ENCODE measurements around the gene IL16. TPM values are rescaled to one million over a fixed set of nuclear protein-coding genes. Genes with fewer than 3 reads are reported as not detected.
"Not testable (repeated sequence)": the region's sequence is repeated elsewhere in the genome, so short reads cannot be mapped to it uniquely, and the experiment has no call there.

Gene IL16
- total and polyA plus RNA-seq, 2 experiments from 2014 or later = 0.32 to 0.53 TPM

DNA sequence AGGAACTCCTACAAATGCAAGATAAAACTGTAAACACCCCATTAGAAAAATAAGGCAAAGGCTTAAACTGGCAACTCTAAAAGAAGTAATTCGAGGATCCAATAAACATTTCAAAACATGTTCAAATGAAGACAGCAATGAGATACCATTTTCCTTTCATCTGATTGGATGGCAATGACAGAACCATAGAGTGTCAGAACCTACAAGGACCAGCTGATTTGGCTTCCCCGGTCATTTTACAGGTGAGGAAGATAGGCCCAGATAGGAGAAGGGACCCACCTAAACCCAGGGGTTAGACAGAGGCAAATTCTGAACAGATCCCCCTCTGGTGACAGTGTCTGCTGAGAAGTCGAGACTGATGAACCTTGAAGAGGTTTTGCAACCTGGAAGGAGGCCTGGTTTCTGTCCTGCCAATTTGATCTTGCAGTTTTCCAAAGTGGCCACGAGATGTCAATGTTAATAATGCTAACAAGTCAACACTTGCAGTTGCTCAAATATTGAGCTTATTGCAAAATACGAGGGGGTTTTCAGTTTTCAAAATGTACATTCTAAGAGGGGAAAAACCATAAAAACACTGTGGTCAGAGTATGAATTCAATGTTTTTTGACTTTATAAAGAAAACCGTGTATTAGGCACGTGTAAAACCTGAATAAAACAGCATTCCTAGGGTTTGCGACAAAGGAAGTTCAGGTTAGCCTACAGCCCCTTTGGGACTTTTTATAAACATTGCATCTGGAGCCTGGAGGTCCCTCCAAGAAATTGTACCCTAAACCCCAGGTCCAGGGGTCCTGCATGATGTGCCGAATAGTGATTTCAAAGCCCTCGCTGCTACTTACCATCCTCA lies 41.1 kb upstream of the IL16 start:
- in situ Hi-C loops (cut with MboI) = no loop called here
- no peak overlapping the region for H3K27ac ChIP-seq
- H3K9ac ChIP-seq = no peak overlapping the region
- H3K36me3 ChIP-seq (ENCODE audit: low read depth) = no peaks in the 10 kb centered on the region
- WGBS, 2 experiments (ENCODE audit: low coverage in 1 of 2, low lambda C conversion rate in 2 of 2, missing lambda C conversion rate in 2 of 2) = 40 to 43% methylated on average over 10 of the region's 10 CpGs
- no peaks in the 10 kb centered on the region for H3K27me3 ChIP-seq (replicated peaks; ENCODE audit: insufficient read depth)
- no peaks in the 10 kb centered on the region for H3K79me2 ChIP-seq (ENCODE audit: insufficient read depth)
- TF ChIP-seq EZH2phosphoT487 (IDR thresholded peaks at IDR 0.05; ENCODE audit: insufficient read depth, low read depth) (no peak), EZH2 (IDR thresholded peaks at IDR 0.05; ENCODE audit: insufficient read depth, poor library complexity, severe bottlenecking) (no peak)
- H3F3A ChIP-seq (ENCODE audit: insufficient read depth) = peaks cover 5% of the 10 kb centered on the region; the same call in 1 of the 2 replicates
- H3K9me3 ChIP-seq (ENCODE audit: low read depth) = no peaks in the 10 kb centered on the region
- DNase-seq = peak; percentile 80
- H3K4me1 ChIP-seq (ENCODE audit: insufficient read depth) = peaks cover 30% of the 10 kb centered on the region
- no peak overlapping the region for H3K4me2 ChIP-seq (ENCODE audit: unreplicated experiment)
- peak overlapping the region; percentile 47; the same call in 1 of the 2 replicates for H2AFZ ChIP-seq
- no peak overlapping the region for H3K4me3 ChIP-seq
- H4K20me1 ChIP-seq (ENCODE audit: insufficient read depth) = no peaks in the 10 kb centered on the region
- H3K9me2 ChIP-seq (ENCODE audit: insufficient read depth) = no peaks in the 10 kb centered on the region

DNA sequence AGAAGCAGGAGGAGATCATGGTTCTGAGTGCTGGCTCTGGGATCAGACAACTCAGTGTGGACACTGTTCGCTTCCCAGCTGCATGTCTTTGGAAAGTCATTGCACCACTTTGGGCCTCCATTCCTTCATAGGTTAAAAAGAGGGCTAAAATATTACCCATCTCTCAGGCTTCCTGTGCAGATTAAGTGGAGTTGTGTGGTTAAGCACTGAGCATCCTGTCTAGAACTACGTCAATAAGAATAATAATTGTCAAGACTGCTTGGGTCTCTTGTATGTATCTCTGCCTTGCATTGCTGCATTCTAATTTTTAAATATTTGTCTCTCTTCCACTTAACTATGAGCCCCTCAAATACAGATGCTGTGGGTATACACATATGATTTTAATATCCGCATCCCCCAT lies 40.4 kb upstream of the IL16 start:
- Histone ChIP-seq H3K36me3 (ENCODE audit: low read depth) (no peaks in the 10 kb centered on the region), H3K27ac (no peak overlapping the region), H3K4me1 (ENCODE audit: insufficient read depth) (peaks cover 36% of the 10 kb centered on the region), H3K27me3 (replicated peaks; ENCODE audit: insufficient read depth) (no peaks in the 10 kb centered on the region), H3K79me2 (ENCODE audit: insufficient read depth) (no peaks in the 10 kb centered on the region), H3K9me2 (ENCODE audit: insufficient read depth) (no peaks in the 10 kb centered on the region), H3K9me3 (ENCODE audit: low read depth) (no peaks in the 10 kb centered on the region), H3K4me3 (no peak overlapping the region), H3K9ac (no peak overlapping the region), H2AFZ (no peak overlapping the region), H3K4me2 (ENCODE audit: unreplicated experiment) (no peak overlapping the region), H4K20me1 (ENCODE audit: insufficient read depth) (no peaks in the 10 kb centered on the region), H3F3A (ENCODE audit: insufficient read depth) (peaks cover 5% of the 10 kb centered on the region; the same call in 1 of the 2 replicates)
- in situ Hi-C loops (cut with MboI) = no loop called here
- TF ChIP-seq EZH2 (IDR thresholded peaks at IDR 0.05; ENCODE audit: insufficient read depth, poor library complexity, severe bottlenecking) (no peak), EZH2phosphoT487 (IDR thresholded peaks at IDR 0.05; ENCODE audit: insufficient read depth, low read depth) (no peak)
- WGBS, 2 experiments (ENCODE audit: low coverage in 1 of 2, low lambda C conversion rate in 2 of 2, missing lambda C conversion rate in 2 of 2) = 96% methylated on average over 3 of the region's 3 CpGs
- no peak for DNase-seq

DNA sequence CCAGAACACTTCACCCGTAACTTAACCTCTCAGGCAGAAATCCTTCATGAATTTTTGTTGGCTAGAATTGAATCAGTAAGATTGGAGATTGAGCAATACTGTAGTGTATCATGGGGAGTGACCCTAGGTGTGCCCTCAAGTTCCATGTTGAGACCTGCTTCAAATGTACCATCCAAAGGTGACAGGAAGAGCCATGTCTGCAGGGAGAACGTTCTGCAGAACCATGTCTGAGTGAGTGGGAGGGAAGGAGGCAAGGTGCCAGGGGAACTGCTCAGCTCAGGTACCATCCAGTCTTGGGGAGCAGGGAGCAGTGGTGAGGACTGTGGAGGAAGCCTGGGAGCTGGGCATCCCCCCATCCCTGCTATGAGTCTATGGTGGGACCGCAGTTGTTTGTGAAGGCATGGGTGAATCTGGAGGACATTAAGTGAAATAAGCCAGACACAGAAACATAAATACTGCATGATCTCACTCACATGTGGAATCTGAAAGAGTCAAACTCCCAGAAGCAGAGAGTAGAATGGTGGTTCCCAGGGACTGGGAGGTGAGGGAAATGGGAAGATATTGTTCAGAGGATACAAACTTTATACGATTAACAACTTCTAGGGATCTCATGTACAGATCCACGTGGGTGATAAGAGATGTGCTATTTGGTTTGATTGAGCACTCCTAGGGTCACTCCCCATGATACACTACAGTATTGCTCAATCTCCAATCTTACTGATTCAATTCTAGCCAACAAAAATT lies 39.3 kb upstream of the IL16 start:
- Histone ChIP-seq H3K9me2 (ENCODE audit: insufficient read depth) (no peaks in the 10 kb centered on the region), H3K4me2 (ENCODE audit: unreplicated experiment) (no peak overlapping the region), H2AFZ (no peak overlapping the region), H3K36me3 (ENCODE audit: low read depth) (no peaks in the 10 kb centered on the region), H3K9me3 (ENCODE audit: low read depth) (no peaks in the 10 kb centered on the region), H3K79me2 (ENCODE audit: insufficient read depth) (no peaks in the 10 kb centered on the region), H3K4me3 (no peak overlapping the region), H4K20me1 (ENCODE audit: insufficient read depth) (no peaks in the 10 kb centered on the region), H3K9ac (no peak overlapping the region), H3K27me3 (replicated peaks; ENCODE audit: insufficient read depth) (no peaks in the 10 kb centered on the region), H3F3A (ENCODE audit: insufficient read depth) (peaks cover 5% of the 10 kb centered on the region; the same call in 1 of the 2 replicates), H3K27ac (no peak overlapping the region), H3K4me1 (ENCODE audit: insufficient read depth) (peaks cover 36% of the 10 kb centered on the region)
- TF ChIP-seq EZH2phosphoT487 (IDR thresholded peaks at IDR 0.05; ENCODE audit: insufficient read depth, low read depth) (no peak), EZH2 (IDR thresholded peaks at IDR 0.05; ENCODE audit: insufficient read depth, poor library complexity, severe bottlenecking) (no peak)
- in situ Hi-C loops (cut with MboI) = no loop called here
- DNase-seq = peak; percentile 54
- WGBS, 2 experiments (ENCODE audit: low coverage in 1 of 2, low lambda C conversion rate in 2 of 2, missing lambda C conversion rate in 2 of 2) = 27 to 29% methylated on average over 5 of the region's 5 CpGs

DNA sequence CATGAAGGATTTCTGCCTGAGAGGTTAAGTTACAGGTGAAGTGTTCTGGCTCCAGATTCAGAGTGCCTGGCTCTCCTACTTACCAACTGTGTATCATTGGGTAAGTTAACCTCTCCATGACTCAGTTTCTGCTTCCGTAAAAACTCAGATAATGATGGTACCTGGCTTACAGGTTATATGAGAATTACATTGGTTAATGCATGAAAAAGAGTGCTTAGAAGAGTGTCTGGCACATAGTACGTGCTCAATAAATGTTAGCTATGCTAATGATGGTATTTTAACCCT lies 38.8 kb upstream of the IL16 start:
- Histone ChIP-seq H3K4me1 (ENCODE audit: insufficient read depth) (peaks cover 31% of the 10 kb centered on the region), H3K36me3 (ENCODE audit: low read depth) (no peaks in the 10 kb centered on the region), H4K20me1 (ENCODE audit: insufficient read depth) (no peaks in the 10 kb centered on the region), H3K9ac (no peak overlapping the region), H3K4me3 (no peak overlapping the region), H2AFZ (no peak overlapping the region), H3F3A (ENCODE audit: insufficient read depth) (peaks cover 5% of the 10 kb centered on the region; the same call in 1 of the 2 replicates), H3K9me2 (ENCODE audit: insufficient read depth) (no peaks in the 10 kb centered on the region), H3K79me2 (ENCODE audit: insufficient read depth) (no peaks in the 10 kb centered on the region), H3K27ac (no peak overlapping the region), H3K27me3 (replicated peaks; ENCODE audit: insufficient read depth) (no peaks in the 10 kb centered on the region), H3K9me3 (ENCODE audit: low read depth) (no peaks in the 10 kb centered on the region), H3K4me2 (ENCODE audit: unreplicated experiment) (no peak overlapping the region)
- no peak for DNase-seq
- TF ChIP-seq EZH2 (IDR thresholded peaks at IDR 0.05; ENCODE audit: insufficient read depth, poor library complexity, severe bottlenecking) (no peak), EZH2phosphoT487 (IDR thresholded peaks at IDR 0.05; ENCODE audit: insufficient read depth, low read depth) (no peak)
- 75 to 80% methylated on average over 2 of the region's 2 CpGs for WGBS, 2 experiments (ENCODE audit: low coverage in 1 of 2, low lambda C conversion rate in 2 of 2, missing lambda C conversion rate in 2 of 2)
- in situ Hi-C loops (cut with MboI) = no loop called here

DNA sequence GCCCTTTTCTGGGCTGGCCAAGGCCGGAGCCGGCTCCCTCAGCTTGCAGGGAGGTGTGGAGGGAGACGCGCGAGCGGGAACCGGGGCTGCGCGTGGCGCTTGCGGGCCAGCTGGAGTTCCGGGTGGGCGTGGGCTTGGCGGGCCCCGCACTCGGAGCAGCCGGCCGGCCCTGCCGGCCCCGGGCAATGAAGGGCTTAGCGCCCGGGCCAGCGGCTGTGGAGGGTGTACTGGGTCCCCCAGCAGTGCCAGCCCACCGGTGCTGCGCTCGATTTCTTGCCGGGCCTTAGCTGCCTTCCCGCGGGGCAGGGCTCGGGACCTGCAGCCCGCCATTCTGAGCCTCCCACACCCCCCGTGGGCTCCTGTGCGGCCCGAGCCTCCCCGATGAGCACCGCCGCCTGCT lies 38.1 kb upstream of the IL16 start:
- H3K27ac ChIP-seq; H3K27me3 ChIP-seq (replicated peaks; ENCODE audit: insufficient read depth); H3K9me3 ChIP-seq (ENCODE audit: low read depth); H4K20me1 ChIP-seq (ENCODE audit: insufficient read depth); in situ Hi-C loops (cut with MboI); H3F3A ChIP-seq (ENCODE audit: insufficient read depth); H2AFZ ChIP-seq; H3K79me2 ChIP-seq (ENCODE audit: insufficient read depth); DNase-seq; H3K9me2 ChIP-seq (ENCODE audit: insufficient read depth); H3K4me3 ChIP-seq; H3K9ac ChIP-seq; H3K36me3 ChIP-seq (ENCODE audit: low read depth); H3K4me2 ChIP-seq (ENCODE audit: unreplicated experiment): not testable (repeated sequence)
- peaks cover 28% of the 10 kb centered on the region for H3K4me1 ChIP-seq (ENCODE audit: insufficient read depth)
- 91 to 94% methylated on average over 24 to 37 of the region's 37 CpGs for WGBS, 2 experiments (ENCODE audit: low coverage in 1 of 2, low lambda C conversion rate in 2 of 2, missing lambda C conversion rate in 2 of 2)
